SK-N-SH treated with all-trans-retinoic acid at 6 μM for 48 hours (cell line): ENCODE data around the gene FNIP2.

Source experiments
- ATAC-seq: fragments of 200-7000 bp; cut with Tn5 transposase; 3 replicates; pipeline ENCODE4 v1.9.1; 2020; ENCODE audit warnings: mild to moderate bottlenecking, moderate library complexity
- ARNTL ChIP-seq: fragments of 450-650 bp; formaldehyde crosslinking; IDR thresholded peaks from 2 replicates; pipeline ENCODE4 v1.5.0; 2020; ENCODE audit warnings: low read depth, mild to moderate bottlenecking, moderate library complexity, borderline replicate concordance
- BACH2 ChIP-seq: fragments of 250-450 bp; sonication (Bioruptor Pico); IDR thresholded peaks from 2 replicates; pipeline ENCODE4 v1.9.0; 2021; ENCODE audit warnings: mild to moderate bottlenecking, borderline replicate concordance
- CSDC2 ChIP-seq: fragments of 250-450 bp; sonication (Bioruptor Pico); IDR thresholded peaks from 2 replicates; pipeline ENCODE4 v1.5.0; 2020; ENCODE audit warnings: mild to moderate bottlenecking, moderate library complexity
- ESRRG ChIP-seq: fragments of 250-450 bp; sonication (Bioruptor Pico); IDR thresholded peaks from 2 replicates; pipeline ENCODE4 v1.6.1; 2021; ENCODE audit warnings: mild to moderate bottlenecking
- GLIS3 ChIP-seq: fragments of 250-450 bp; sonication (Bioruptor Pico); IDR thresholded peaks from 2 replicates; pipeline ENCODE4 v1.5.0; 2020; ENCODE audit warnings: mild to moderate bottlenecking, moderate library complexity
- ISL1 ChIP-seq: fragments of 250-450 bp; sonication (Bioruptor Pico); IDR thresholded peaks from 2 replicates; pipeline ENCODE4 v2.1.2; 2022; ENCODE audit warnings: mild to moderate bottlenecking, moderate library complexity
- PATZ1 ChIP-seq: fragments of 250-450 bp; sonication (Bioruptor Pico); IDR thresholded peaks from 2 replicates; pipeline ENCODE4 v1.8.0; 2020; ENCODE audit warnings: mild to moderate bottlenecking, moderate library complexity, borderline replicate concordance
- POU6F1 ChIP-seq: fragments of 250-450 bp; sonication (Bioruptor Pico); IDR thresholded peaks from 2 replicates; pipeline ENCODE4 v1.8.0; 2021; ENCODE audit warnings: low read depth, mild to moderate bottlenecking, moderate library complexity, borderline replicate concordance
- PPARA ChIP-seq: fragments of 250-450 bp; sonication (Bioruptor Pico); IDR thresholded peaks from 2 replicates; pipeline ENCODE4 v1.5.0; 2020; ENCODE audit warnings: mild to moderate bottlenecking, borderline replicate concordance
- RARB ChIP-seq: fragments of 250-450 bp; sonication (Bioruptor Pico); IDR thresholded peaks from 2 replicates; pipeline ENCODE4 v1.8.0; 2021; ENCODE audit warnings: mild to moderate bottlenecking, moderate library complexity
- SNAI2 ChIP-seq: fragments of 250-450 bp; sonication (Bioruptor Pico); IDR thresholded peaks from 2 replicates; pipeline ENCODE4 v1.5.0; 2020; ENCODE audit warnings: mild to moderate bottlenecking, moderate library complexity
- TCF4 ChIP-seq: fragments of 250-450 bp; sonication (Bioruptor Pico); IDR thresholded peaks from 2 replicates; pipeline ENCODE4 v1.8.0; 2021; ENCODE audit warnings: mild to moderate bottlenecking, moderate library complexity, borderline replicate concordance
- TOX ChIP-seq: fragments of 250-450 bp; sonication (Bioruptor Pico); IDR thresholded peaks from 2 replicates; pipeline ENCODE4 v1.8.0; 2021; ENCODE audit warnings: mild to moderate bottlenecking, moderate library complexity, borderline replicate concordance
- TSHZ2 ChIP-seq: fragments of 250-450 bp; sonication (Bioruptor Pico); IDR thresholded peaks from 2 replicates; pipeline ENCODE4 v1.5.0; 2020; ENCODE audit warnings: mild to moderate bottlenecking, moderate library complexity
- ZC3H10 ChIP-seq: fragments of 250-450 bp; sonication (Bioruptor Pico); IDR thresholded peaks from 2 replicates; pipeline ENCODE4 v1.5.1; 2021; ENCODE audit warnings: mild to moderate bottlenecking, moderate library complexity
- ZFP3 ChIP-seq: fragments of 250-450 bp; sonication (Bioruptor Pico); IDR thresholded peaks from 2 replicates; pipeline ENCODE4 v1.5.0; 2020; ENCODE audit warnings: mild to moderate bottlenecking, moderate library complexity
- ZFP30 ChIP-seq: fragments of 450-650 bp; formaldehyde crosslinking; IDR thresholded peaks from 2 replicates; pipeline ENCODE4 v1.5.0; 2022; ENCODE audit warnings: mild to moderate bottlenecking, moderate library complexity
- ZNF565 ChIP-seq: fragments of 450-650 bp; formaldehyde crosslinking; conservative IDR thresholded peaks from 2 replicates; pipeline ENCODE4 v1.5.0; 2020; ENCODE audit warnings: low read depth, mild to moderate bottlenecking, moderate library complexity
- ZNF70 ChIP-seq: fragments of 450-650 bp; formaldehyde crosslinking; IDR thresholded peaks from 2 replicates; pipeline ENCODE4 v1.5.0; 2020; ENCODE audit warnings: mild to moderate bottlenecking, moderate library complexity
- ZNF8 ChIP-seq: fragments of 450-650 bp; formaldehyde crosslinking; IDR thresholded peaks from 2 replicates; pipeline ENCODE4 v1.5.0; 2020; ENCODE audit warnings: mild to moderate bottlenecking, moderate library complexity
- TF ChIP-seq, protein P1 (sequence below): fragments of 250-450 bp; sonication (Bioruptor Pico); IDR thresholded peaks from 2 replicates; pipeline ENCODE4 v1.5.1; 2020; ENCODE audit warnings: low read depth, mild to moderate bottlenecking, moderate library complexity

FNIP2 gene

DNA sequence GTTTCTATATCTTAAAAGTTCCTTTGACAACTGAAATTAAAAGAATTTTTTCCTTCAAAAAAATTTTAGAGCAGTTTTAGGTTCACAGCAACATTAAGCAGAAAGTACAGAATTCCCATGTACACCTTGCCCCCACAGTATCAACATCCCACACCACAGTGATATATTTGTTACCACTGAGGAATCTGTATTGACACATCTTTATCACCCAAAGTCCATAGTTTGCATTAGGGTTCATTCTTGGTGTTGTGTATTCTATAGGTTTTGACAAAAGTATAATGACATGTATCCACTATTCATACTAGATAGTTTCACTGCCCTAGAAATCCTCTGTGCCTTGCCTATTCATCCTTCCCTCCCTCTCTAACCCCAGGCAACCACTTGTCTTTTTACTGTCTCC, 43.7 kb downstream of the FNIP2 start:
- TF ChIP-seq CSDC2 (no peak), SNAI2 (no peak), BACH2 (CRISPR knock-in tag) (no peak), ESRRG (CRISPR knock-in tag) (no peak), POU6F1 (no peak), TCF4 (CRISPR knock-in tag) (no peak), TSHZ2 (CRISPR knock-in tag) (no peak), ZNF565 (CRISPR knock-in tag) (no peak), ZNF8 (CRISPR knock-in tag) (no peak), PPARA (CRISPR knock-in tag) (no peak), ZFP30 (CRISPR knock-in tag) (no peak)
- TF ChIP-seq, protein P1, sequence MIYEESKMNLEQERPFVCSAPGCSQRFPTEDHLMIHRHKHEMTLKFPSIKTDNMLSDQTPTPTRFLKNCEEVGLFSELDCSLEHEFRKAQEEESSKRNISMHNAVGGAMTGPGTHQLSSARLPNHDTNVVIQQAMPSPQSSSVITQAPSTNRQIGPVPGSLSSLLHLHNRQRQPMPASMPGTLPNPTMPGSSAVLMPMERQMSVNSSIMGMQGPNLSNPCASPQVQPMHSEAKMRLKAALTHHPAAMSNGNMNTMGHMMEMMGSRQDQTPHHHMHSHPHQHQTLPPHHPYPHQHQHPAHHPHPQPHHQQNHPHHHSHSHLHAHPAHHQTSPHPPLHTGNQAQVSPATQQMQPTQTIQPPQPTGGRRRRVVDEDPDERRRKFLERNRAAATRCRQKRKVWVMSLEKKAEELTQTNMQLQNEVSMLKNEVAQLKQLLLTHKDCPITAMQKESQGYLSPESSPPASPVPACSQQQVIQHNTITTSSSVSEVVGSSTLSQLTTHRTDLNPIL (CRISPR knock-in tag), result no peak
- no peak for ATAC-seq

GRCh38 chr4:158813113-158813512, 44.3 kb downstream of the FNIP2 start:
- ATAC-seq, result no peak
- TF ChIP-seq PPARA (CRISPR knock-in tag), result no peak
- TF ChIP-seq, all 23 proteins: peak for 0

GRCh38 chr4:158814207-158814606, 45.4 kb downstream of the FNIP2 start:
- no peak for TF ChIP-seq ZC3H10 (CRISPR knock-in tag)
- TF ChIP-seq TCF4 (CRISPR knock-in tag), result no peak
- no peak for TF ChIP-seq ESRRG (CRISPR knock-in tag)
- no peak for TF ChIP-seq SNAI2
- TF ChIP-seq BACH2 (CRISPR knock-in tag), result no peak
- peak; percentile 4 for ATAC-seq

- peak; percentile 80; the same call in 1 of the 2 replicates for TF ChIP-seq ZFP3 (CRISPR knock-in tag)
- no peak for TF ChIP-seq RARB (CRISPR knock-in tag)
- TF ChIP-seq ZFP30 (CRISPR knock-in tag), result no peak
- TF ChIP-seq, all 23 proteins: peak for 1
- ATAC-seq, result peak; percentile 65
Measured at GRCh38 chr4:158814636-158815330, 46.0 kb downstream of the FNIP2 start.

- TF ChIP-seq RARB (CRISPR knock-in tag) (no peak), ZC3H10 (CRISPR knock-in tag) (no peak), CSDC2 (no peak), TOX (CRISPR knock-in tag) (no peak), ZFP3 (CRISPR knock-in tag) (no peak), ZFP30 (CRISPR knock-in tag) (no peak), BACH2 (CRISPR knock-in tag) (no peak), PATZ1 (CRISPR knock-in tag) (no peak), ZNF8 (CRISPR knock-in tag) (no peak), GLIS3 (no peak), ESRRG (CRISPR knock-in tag) (no peak), SNAI2 (no peak), ZNF565 (CRISPR knock-in tag) (no peak), ZNF70 (no peak), ARNTL (no peak), TCF4 (CRISPR knock-in tag) (no peak), ISL1 (CRISPR knock-in tag) (no peak)
- TF ChIP-seq, protein P1 (CRISPR knock-in tag), result no peak
- TF ChIP-seq, all 23 proteins: peak for 0
- ATAC-seq, result no peak
Measured at GRCh38 chr4:158816955-158817354, 48.1 kb downstream of the FNIP2 start.
